Heart left ventricle (tissue), 13 donors: Measurements from ENCODE around the gene HDAC4.

Experiments used
- POLR2A ChIP-seq, 2 donors: fragments of 450-650 bp; IDR thresholded peaks; one replicate each; pipeline ENCODE4 v1.6.1; 2017; ENCODE audit warnings: antibody characterized with exemption in 2 of 2, mild to moderate bottlenecking in 2 of 2, moderate library complexity in 2 of 2
- TF ChIP-seq, protein P1 (sequence below), 12 donors: fragments of 200-600 bp; sonication (generic) in 4 of 12; IDR thresholded peaks; one replicate each; pipeline versions ENCODE4 v1.5.0 to v1.8.0; 2018 to 2022; ENCODE audit warnings: antibody characterized with exemption in 12 of 12, mild to moderate bottlenecking in 5 of 12
- donor health status: ischemic (EF 13 %, LVEDD 7.1; RV severe dilation, severe dysfunction).
- donor health status: DM: no; HTN: yes; CAD: no.
- donor health status: DM: no; HTN: no; CAD: no.
- donor health status: ischemic (EF 25% LVEDD 6.9; RV normal size, moderate dysfunction).
- donor health status: ischemic (EF 25% LVEDD 5.7; RV mildly dilated, moderate dysfunction).
- donor health status: ischemic (EF 35%, LVEDD 5.7; RV mildly dilated, moderate dysfunction).
- donor health status: nonischemic (EF 11% LVEDD 7.7; RV severe dilation, severe dysfunction).
- donor health status: DM: yes; HTN: yes; CAD: no.
- donor health status: PGD.
- donor health status: ischemic (EF 29% LVEDD 5.4; RV normal size, mild dysfunction).
- donor health status: nonischemic (EF 23%, LVEDD 6.1; RV moderate dilation, normal function).

- no peak for TF ChIP-seq POLR2A (IDR thresholded peaks at IDR 0.05)
- TF ChIP-seq, protein P1, sequence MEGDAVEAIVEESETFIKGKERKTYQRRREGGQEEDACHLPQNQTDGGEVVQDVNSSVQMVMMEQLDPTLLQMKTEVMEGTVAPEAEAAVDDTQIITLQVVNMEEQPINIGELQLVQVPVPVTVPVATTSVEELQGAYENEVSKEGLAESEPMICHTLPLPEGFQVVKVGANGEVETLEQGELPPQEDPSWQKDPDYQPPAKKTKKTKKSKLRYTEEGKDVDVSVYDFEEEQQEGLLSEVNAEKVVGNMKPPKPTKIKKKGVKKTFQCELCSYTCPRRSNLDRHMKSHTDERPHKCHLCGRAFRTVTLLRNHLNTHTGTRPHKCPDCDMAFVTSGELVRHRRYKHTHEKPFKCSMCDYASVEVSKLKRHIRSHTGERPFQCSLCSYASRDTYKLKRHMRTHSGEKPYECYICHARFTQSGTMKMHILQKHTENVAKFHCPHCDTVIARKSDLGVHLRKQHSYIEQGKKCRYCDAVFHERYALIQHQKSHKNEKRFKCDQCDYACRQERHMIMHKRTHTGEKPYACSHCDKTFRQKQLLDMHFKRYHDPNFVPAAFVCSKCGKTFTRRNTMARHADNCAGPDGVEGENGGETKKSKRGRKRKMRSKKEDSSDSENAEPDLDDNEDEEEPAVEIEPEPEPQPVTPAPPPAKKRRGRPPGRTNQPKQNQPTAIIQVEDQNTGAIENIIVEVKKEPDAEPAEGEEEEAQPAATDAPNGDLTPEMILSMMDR (IDR thresholded peaks at IDR 0.05), result no peak
Measured at GRCh38 chr2:239302083-239302807, 98.6 kb downstream of the HDAC4 start.
